Ishikawa (cell line): ENCODE data around the gene BBS2.

Experiments
- CEBPB ChIP-seq: IDR thresholded peaks from 2 replicates; pipeline ENCODE4 v1.6.1; 2012
- CREB1 ChIP-seq: IDR thresholded peaks from 2 replicates; pipeline ENCODE4 v1.6.1; 2012; ENCODE audit warnings: low read depth
- EGR1 ChIP-seq: IDR thresholded peaks from 2 replicates; pipeline ENCODE4 v1.6.1; 2012
- EP300 ChIP-seq: IDR thresholded peaks from 2 replicates; pipeline ENCODE4 v1.6.1; 2012; ENCODE audit warnings: borderline replicate concordance
- FOXM1 ChIP-seq: IDR thresholded peaks from 2 replicates; pipeline ENCODE4 v1.6.1; 2012; ENCODE audit warnings: low read depth, borderline replicate concordance
- NFIC ChIP-seq: IDR thresholded peaks from 2 replicates; pipeline ENCODE4 v1.6.1; 2012
- RAD21 ChIP-seq: IDR thresholded peaks from 2 replicates; pipeline ENCODE4 v1.6.1; 2012; ENCODE audit warnings: low read depth
- TAF1 ChIP-seq: IDR thresholded peaks from 2 replicates; pipeline ENCODE4 v1.6.1; 2012; ENCODE audit warnings: low read depth, mild to moderate bottlenecking
- TCF12 ChIP-seq: IDR thresholded peaks from 2 replicates; pipeline ENCODE4 v1.6.1; 2012; ENCODE audit warnings: low read depth
- TEAD4 ChIP-seq: IDR thresholded peaks from 2 replicates; pipeline ENCODE4 v1.6.1; 2012
- USF1 ChIP-seq: IDR thresholded peaks from 2 replicates; pipeline ENCODE4 v1.6.1; 2012
- YY1 ChIP-seq: IDR thresholded peaks from 2 replicates; pipeline ENCODE4 v1.6.1; 2012; ENCODE audit warnings: low read depth
- ZBTB7A ChIP-seq: IDR thresholded peaks from 2 replicates; pipeline ENCODE4 v1.6.1; 2012; ENCODE audit warnings: low read depth
- TF ChIP-seq, protein P1 (sequence below): IDR thresholded peaks from 2 replicates; pipeline ENCODE4 v1.6.1; 2012; ENCODE audit warnings: low read depth, mild to moderate bottlenecking
- TF ChIP-seq, protein P2 (sequence below): IDR thresholded peaks from 2 replicates; pipeline ENCODE4 v1.6.1; 2012

BBS2 gene

DNA sequence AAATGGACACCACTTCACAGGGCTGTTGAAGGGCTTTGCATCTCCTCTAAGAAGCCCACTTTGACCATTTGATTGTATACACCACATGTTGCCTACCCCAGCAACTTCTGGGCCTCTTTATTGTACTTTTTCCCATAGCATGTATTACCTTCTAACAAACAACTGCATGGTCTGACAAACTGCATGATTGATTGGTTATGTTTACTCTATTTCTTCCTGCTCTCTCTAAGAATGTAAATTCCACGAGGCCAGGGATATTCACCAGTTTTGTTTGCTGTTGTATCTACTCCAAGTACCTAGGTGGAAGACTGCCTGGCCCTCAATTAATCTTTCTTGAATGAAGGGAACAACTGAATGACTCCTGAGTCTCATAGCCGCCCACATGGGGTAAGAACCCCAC is 22.2 kb upstream of the BBS2 start:
- TF ChIP-seq TAF1 (no peak), EGR1 (no peak), ZBTB7A (no peak), CREB1 (no peak), RAD21 (no peak), FOXM1 (no peak), USF1 (no peak), EP300 (no peak), NFIC (no peak), YY1 (no peak), CEBPB (no peak), TCF12 (no peak), TEAD4 (no peak)
- TF ChIP-seq, protein P1, sequence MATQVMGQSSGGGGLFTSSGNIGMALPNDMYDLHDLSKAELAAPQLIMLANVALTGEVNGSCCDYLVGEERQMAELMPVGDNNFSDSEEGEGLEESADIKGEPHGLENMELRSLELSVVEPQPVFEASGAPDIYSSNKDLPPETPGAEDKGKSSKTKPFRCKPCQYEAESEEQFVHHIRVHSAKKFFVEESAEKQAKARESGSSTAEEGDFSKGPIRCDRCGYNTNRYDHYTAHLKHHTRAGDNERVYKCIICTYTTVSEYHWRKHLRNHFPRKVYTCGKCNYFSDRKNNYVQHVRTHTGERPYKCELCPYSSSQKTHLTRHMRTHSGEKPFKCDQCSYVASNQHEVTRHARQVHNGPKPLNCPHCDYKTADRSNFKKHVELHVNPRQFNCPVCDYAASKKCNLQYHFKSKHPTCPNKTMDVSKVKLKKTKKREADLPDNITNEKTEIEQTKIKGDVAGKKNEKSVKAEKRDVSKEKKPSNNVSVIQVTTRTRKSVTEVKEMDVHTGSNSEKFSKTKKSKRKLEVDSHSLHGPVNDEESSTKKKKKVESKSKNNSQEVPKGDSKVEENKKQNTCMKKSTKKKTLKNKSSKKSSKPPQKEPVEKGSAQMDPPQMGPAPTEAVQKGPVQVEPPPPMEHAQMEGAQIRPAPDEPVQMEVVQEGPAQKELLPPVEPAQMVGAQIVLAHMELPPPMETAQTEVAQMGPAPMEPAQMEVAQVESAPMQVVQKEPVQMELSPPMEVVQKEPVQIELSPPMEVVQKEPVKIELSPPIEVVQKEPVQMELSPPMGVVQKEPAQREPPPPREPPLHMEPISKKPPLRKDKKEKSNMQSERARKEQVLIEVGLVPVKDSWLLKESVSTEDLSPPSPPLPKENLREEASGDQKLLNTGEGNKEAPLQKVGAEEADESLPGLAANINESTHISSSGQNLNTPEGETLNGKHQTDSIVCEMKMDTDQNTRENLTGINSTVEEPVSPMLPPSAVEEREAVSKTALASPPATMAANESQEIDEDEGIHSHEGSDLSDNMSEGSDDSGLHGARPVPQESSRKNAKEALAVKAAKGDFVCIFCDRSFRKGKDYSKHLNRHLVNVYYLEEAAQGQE, result no peak
- TF ChIP-seq, protein P2, sequence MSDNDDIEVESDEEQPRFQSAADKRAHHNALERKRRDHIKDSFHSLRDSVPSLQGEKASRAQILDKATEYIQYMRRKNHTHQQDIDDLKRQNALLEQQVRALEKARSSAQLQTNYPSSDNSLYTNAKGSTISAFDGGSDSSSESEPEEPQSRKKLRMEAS, result no peak

- TF ChIP-seq TEAD4, result no peak
- no peak for TF ChIP-seq YY1
- TF ChIP-seq EP300, result no peak
- TF ChIP-seq ZBTB7A, result no peak
- no peak for TF ChIP-seq NFIC
- TF ChIP-seq TCF12, result no peak
- TF ChIP-seq TAF1, result no peak
- TF ChIP-seq FOXM1, result no peak
- no peak for TF ChIP-seq USF1
- TF ChIP-seq RAD21, result no peak
- TF ChIP-seq EGR1, result no peak
- TF ChIP-seq, protein P1, result no peak
- TF ChIP-seq CEBPB, result no peak
These were observed 19.8 kb upstream of the BBS2 start for GRCh38 chr16:56539656-56540055.

GRCh38 chr16:56538331-56538730 is 18.5 kb upstream of the BBS2 start:
- no peak for TF ChIP-seq TAF1
- no peak for TF ChIP-seq TEAD4
- TF ChIP-seq, protein P2, result no peak
- TF ChIP-seq, protein P1, result no peak
- TF ChIP-seq CEBPB, result no peak
- TF ChIP-seq TCF12, result no peak
- no peak for TF ChIP-seq RAD21
- TF ChIP-seq USF1, result no peak
- TF ChIP-seq EGR1, result no peak
- no peak for TF ChIP-seq YY1
- TF ChIP-seq NFIC, result no peak
- TF ChIP-seq EP300, result no peak
- TF ChIP-seq CREB1, result no peak
- no peak for TF ChIP-seq ZBTB7A
- TF ChIP-seq FOXM1, result no peak

DNA sequence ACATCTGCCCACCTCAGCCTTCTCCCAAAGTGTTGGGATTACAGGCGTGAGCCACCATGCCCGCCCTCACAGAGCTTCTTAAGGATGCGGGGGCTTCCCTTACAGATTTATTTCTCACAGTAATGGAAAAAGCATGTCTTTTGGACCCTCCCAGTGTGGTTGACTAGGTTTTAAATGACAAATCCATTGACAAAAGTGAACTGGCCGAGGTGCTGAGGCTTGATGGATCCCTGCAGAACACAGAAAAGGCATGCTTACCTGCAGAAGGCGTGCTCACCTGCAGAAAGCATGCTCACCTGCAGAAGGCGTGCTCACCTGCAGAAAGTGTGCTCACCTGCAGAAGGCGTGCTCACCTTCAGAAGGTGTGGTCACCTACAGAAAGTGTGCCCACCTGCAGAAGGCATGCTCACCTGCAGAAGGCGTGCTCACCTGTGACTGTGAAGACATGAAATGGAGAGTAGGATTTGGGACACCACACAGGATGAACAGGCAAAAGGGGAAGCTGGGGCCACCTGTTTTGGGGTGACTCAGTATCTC is 15.1 kb upstream of the BBS2 start:
- no peak for TF ChIP-seq CEBPB
- TF ChIP-seq, protein P1, result peak; percentile 58; the same call in 1 of the 2 replicates
- TF ChIP-seq, protein P2, result no peak
